Measurements from ENCODE around the gene HESX1. TPM values are rescaled to one million over a fixed set of nuclear protein-coding genes. Genes with fewer than 3 reads are reported as not detected.

HESX1 gene
- total RNA-seq, 3 donors from 2014 or later (not counting 1 experiment from before 2014, with no cell fraction given), result 0.49 to 0.55 TPM; not detected in 1

DNA sequence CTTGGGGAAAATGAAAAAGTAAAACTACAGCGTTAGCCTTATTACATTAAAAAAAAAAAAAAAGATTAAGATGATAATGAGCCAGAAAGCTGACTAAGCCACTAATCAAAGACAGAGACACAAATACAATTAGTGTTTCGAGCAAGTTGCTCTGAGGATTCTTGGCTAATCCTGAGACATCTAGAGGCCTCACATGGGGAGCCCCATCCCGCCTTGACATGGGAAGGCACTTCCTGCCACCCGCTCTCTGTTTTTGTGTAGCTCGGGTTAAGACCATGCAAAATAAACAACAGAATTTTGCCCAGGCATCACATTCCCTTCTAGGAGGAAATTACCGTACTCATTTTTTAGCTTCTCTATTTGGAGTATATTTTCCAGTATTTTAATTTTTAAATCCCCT is 15.3 kb downstream of the HESX1 start:
- intact Hi-C loops (cut with micrococcal nuclease), result no loop called here
- Histone ChIP-seq H3K27me3 (ENCODE audit: control insufficient read depth, insufficient read depth, low read length) (no peaks in the 10 kb centered on the region), H3K9me3 (ENCODE audit: control insufficient read depth, insufficient read depth, low read length) (no peaks in the 10 kb centered on the region), H3K27ac (ENCODE audit: low read length) (no peak overlapping the region), H3K4me3 (ENCODE audit: low read length) (no peak overlapping the region), H3K4me1 (ENCODE audit: control insufficient read depth, insufficient read depth, low read length) (no peaks in the 10 kb centered on the region), H3K36me3 (ENCODE audit: control insufficient read depth, insufficient read depth, low read length) (no peaks in the 10 kb centered on the region)
- no peaks in the 10 kb centered on the region for H3K4me1 Mint-ChIP-seq
- DNase-seq, result no peak
- ATAC-seq, result no peak
- H3K27me3 Mint-ChIP-seq (ENCODE audit: low read depth in 2 of 2), result peaks cover 0 to 2% of the 10 kb centered on the region in 2 donors
- WGBS (ENCODE audit: insufficient coverage), result 82% methylated on average over 5 of the region's 6 CpGs
- TF ChIP-seq, protein P1, sequence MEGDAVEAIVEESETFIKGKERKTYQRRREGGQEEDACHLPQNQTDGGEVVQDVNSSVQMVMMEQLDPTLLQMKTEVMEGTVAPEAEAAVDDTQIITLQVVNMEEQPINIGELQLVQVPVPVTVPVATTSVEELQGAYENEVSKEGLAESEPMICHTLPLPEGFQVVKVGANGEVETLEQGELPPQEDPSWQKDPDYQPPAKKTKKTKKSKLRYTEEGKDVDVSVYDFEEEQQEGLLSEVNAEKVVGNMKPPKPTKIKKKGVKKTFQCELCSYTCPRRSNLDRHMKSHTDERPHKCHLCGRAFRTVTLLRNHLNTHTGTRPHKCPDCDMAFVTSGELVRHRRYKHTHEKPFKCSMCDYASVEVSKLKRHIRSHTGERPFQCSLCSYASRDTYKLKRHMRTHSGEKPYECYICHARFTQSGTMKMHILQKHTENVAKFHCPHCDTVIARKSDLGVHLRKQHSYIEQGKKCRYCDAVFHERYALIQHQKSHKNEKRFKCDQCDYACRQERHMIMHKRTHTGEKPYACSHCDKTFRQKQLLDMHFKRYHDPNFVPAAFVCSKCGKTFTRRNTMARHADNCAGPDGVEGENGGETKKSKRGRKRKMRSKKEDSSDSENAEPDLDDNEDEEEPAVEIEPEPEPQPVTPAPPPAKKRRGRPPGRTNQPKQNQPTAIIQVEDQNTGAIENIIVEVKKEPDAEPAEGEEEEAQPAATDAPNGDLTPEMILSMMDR (IDR thresholded peaks at IDR 0.05), result no peak
- H3K4me3 Mint-ChIP-seq, result no peak overlapping the region
- H3K27ac Mint-ChIP-seq, result no peak overlapping the region
- no peaks in the 10 kb centered on the region for H3K9me3 Mint-ChIP-seq
- H3K36me3 Mint-ChIP-seq, result no peaks in the 10 kb centered on the region

DNA sequence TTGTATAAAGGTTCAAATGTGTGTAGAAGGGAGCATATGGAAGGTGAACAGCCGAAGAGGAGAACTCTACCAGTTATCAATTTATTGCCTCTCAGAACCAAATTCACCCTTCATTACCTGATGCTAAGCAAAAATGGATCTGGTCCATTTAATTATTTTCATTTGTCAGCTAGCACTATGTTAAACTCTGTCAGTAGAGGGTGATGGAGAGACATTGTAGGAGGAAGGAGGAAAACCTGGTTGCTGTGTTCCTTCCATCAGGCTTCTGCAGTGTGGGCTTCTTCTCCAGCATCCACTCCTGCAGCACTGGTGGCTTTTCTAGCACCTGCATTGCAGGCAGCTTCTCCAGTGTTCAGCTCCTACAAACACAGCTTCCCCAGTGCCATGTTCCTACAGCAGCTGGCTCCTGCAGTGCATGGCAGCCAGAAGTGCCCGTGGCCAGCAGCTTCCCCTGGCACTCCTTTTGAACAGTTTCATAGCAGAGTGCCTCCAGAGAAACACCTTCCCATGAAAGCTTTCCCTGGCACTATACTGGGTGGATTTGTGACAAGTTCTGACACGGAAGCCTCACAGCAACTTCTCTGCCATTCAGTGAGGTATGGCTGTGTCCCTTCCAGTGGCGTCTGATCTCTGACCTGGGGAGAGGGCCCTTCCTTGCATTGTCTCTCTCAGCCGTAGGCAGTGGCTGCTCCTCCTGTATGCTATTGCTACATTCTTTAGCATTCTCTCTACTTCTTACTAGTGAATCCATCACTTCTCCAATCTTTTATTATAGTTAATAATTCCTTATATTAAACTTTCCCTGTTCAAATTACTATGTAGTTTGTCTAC is 20.0 kb downstream of the HESX1 start:
- H3K36me3 Mint-ChIP-seq, result no peaks in the 10 kb centered on the region
- Histone ChIP-seq H3K27me3 (ENCODE audit: control insufficient read depth, insufficient read depth, low read length) (no peaks in the 10 kb centered on the region), H3K36me3 (ENCODE audit: control insufficient read depth, insufficient read depth, low read length) (no peaks in the 10 kb centered on the region), H3K27ac (ENCODE audit: low read length) (no peak overlapping the region), H3K4me3 (ENCODE audit: low read length) (no peak overlapping the region), H3K4me1 (ENCODE audit: control insufficient read depth, insufficient read depth, low read length) (no peaks in the 10 kb centered on the region), H3K9me3 (ENCODE audit: control insufficient read depth, insufficient read depth, low read length) (no peaks in the 10 kb centered on the region)
- peaks cover 12 to 14% of the 10 kb centered on the region in 2 donors for H3K27me3 Mint-ChIP-seq (ENCODE audit: low read depth in 2 of 2)
- no peaks in the 10 kb centered on the region for H3K9me3 Mint-ChIP-seq
- DNase-seq (peak in 1 of 2 donors; percentile 21), ATAC-seq (no peak)
- no peaks in the 10 kb centered on the region for H3K4me1 Mint-ChIP-seq
- no peak overlapping the region for H3K27ac Mint-ChIP-seq
- H3K4me3 Mint-ChIP-seq, result no peak overlapping the region
- TF ChIP-seq, protein P1 (IDR thresholded peaks at IDR 0.05), result no peak
- intact Hi-C loops (cut with micrococcal nuclease), result no loop called here
- WGBS (ENCODE audit: insufficient coverage), result 90% methylated on average over 4 of the region's 5 CpGs

DNA sequence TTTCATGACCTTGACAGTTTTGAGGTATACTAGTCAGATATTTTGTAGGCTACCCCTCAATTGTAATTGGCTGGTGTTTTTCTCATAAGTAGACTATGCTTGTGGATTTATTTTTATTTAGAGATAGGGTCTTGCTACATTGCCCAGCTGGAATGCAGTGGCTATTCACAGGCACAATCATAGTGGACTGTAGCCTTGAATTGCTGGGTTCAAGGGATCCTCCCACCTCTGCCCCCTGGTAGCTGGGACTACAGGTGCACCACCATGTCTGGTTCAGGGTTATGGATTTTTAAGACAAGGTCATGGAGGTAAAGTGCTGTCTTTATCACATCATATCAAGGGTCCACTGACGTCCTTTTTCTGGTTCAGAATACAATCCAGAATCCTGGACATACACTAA is 23.7 kb downstream of the HESX1 start:
- H3K4me1 Mint-ChIP-seq, result no peaks in the 10 kb centered on the region

More for the DNA sequence above, 23.7 kb downstream of the HESX1 start:
- Mint-ChIP-seq H3K27ac (no peak overlapping the region), H3K4me3 (no peak overlapping the region), H3K36me3 (no peaks in the 10 kb centered on the region), H3K27me3 (ENCODE audit: low read depth in 2 of 2) (peaks cover 16 to 38% of the 10 kb centered on the region in 2 donors), H3K9me3 (no peaks in the 10 kb centered on the region)
- no peaks in the 10 kb centered on the region for H3K27me3 ChIP-seq (ENCODE audit: control insufficient read depth, insufficient read depth, low read length)
- ATAC-seq, result no peak
- H3K4me3 ChIP-seq (ENCODE audit: low read length), result no peak overlapping the region
- intact Hi-C loops (cut with micrococcal nuclease), result no loop called here
- H3K9me3 ChIP-seq (ENCODE audit: control insufficient read depth, insufficient read depth, low read length), result no peaks in the 10 kb centered on the region
- 100% methylated on average over 1 of the region's 1 CpG for whole genome bisulfite sequencing (ENCODE audit: insufficient coverage)
- TF ChIP-seq, protein P1 (IDR thresholded peaks at IDR 0.05), result no peak
- no peak overlapping the region for H3K27ac ChIP-seq (ENCODE audit: low read length)
- no peak for DNase-seq
- no peaks in the 10 kb centered on the region for H3K36me3 ChIP-seq (ENCODE audit: control insufficient read depth, insufficient read depth, low read length)
- no peaks in the 10 kb centered on the region for H3K4me1 ChIP-seq (ENCODE audit: control insufficient read depth, insufficient read depth, low read length)
